K562 (cell line): ENCODE data around the gene SFI1. TPM values are rescaled to one million over a fixed set of nuclear protein-coding genes. Genes with fewer than 3 reads are reported as not detected.
A peak's percentile ranks its signal among the peaks of the same experiment; 100 is the strongest.

Source experiments
- CBFA2T3 ChIP-seq: fragments of 450-650 bp; IDR thresholded peaks from 2 replicates; pipeline ENCODE4 v1.6.1; 2017
- GTF3C2 ChIP-seq: IDR thresholded peaks from 3 replicates; pipeline ENCODE4 v1.6.1; 2011; ENCODE audit warnings: borderline replicate concordance, mild to moderate bottlenecking, moderate library complexity; ENCODE audit not compliant: insufficient read length; ENCODE audit errors: extremely low read depth
- NFIC ChIP-seq: fragments of 450-650 bp; IDR thresholded peaks from 2 replicates; pipeline ENCODE4 v1.6.1; 2017; ENCODE audit warnings: mild to moderate bottlenecking, inconsistent platforms
- SOX6 ChIP-seq: fragments of 450-650 bp; IDR thresholded peaks from 2 replicates; pipeline ENCODE4 v1.6.1; 2014; ENCODE audit warnings: mild to moderate bottlenecking
- ZEB2 ChIP-seq: fragments of 450-650 bp; IDR thresholded peaks from 2 replicates; pipeline ENCODE4 v1.6.1; 2016
- ZNF197 ChIP-seq: fragments of 200-800 bp; sonication (Bioruptor generic); IDR thresholded peaks from 2 replicates; pipeline ENCODE4 v1.6.1; 2016; ENCODE audit warnings: low read depth, missing genetic modification characterization, missing compliant biosample characterization
- polyA plus RNA-seq, 8 experiments: library from polyadenylated mRNA; depleted of rRNA in 4 of 8; stranded (reverse) in 5 of 8; unstranded in 3 of 8; fragments of >200 nt; fragmentation: Nextera tagmentation in 2 of 8; fragmentation: Illumina TruSeq in 1 of 8; extraction: Ambion mirVana in 2 of 8; extraction: Trizol in 1 of 8; gene quantifications; 2 replicates each; pipeline versions ENCODE4 v1.2.1 to v1.2.3, GENCODE V29; 2011 to 2014; ENCODE audit warnings: inconsistent platforms in 1 of 8, missing spikeins in 1 of 8
- total RNA-seq, 7 experiments: library from RNA; depleted of rRNA in 6 of 7; stranded (reverse); fragments of >200 nt in 6 of 7; fragmentation: Illumina TruSeq in 2 of 7; extraction: Trizol in 2 of 7; gene quantifications; 2 replicates each; pipeline versions ENCODE4 v1.2.1 to v1.2.3, GENCODE V29; 2011 to 2021; ENCODE audit warnings: low replicate concordance in 1 of 7
- TF ChIP-seq, protein P1 (sequence below): sonication (generic); formaldehyde crosslinking; IDR thresholded peaks from 2 replicates; pipeline ENCODE4 v1.8.0; 2022; ENCODE audit warnings: mild to moderate bottlenecking, missing genetic modification reagents
- TF ChIP-seq, protein P2 (sequence below), 2 experiments: fragments of 200-800 bp in 1 of 2; sonication (Bioruptor generic) in 1 of 2; sonication (generic) in 1 of 2; formaldehyde crosslinking in 1 of 2; IDR thresholded peaks in 1 of 2; conservative IDR thresholded peaks in 1 of 2; 2 replicates each; pipeline versions ENCODE4 v1.5.0 to v1.6.1; 2016 to 2020; ENCODE audit warnings: missing compliant biosample characterization in 1 of 2, missing genetic modification characterization in 1 of 2, missing genetic modification reagents in 1 of 2
- TF ChIP-seq, protein P3 (sequence below), 3 experiments: fragments of 200-800 bp in 1 of 3; fragments of 250-450 bp in 1 of 3; fragments of 450-650 bp in 1 of 3; sonication (Bioruptor Pico) in 1 of 3; sonication (Bioruptor generic) in 1 of 3; formaldehyde crosslinking in 1 of 3; IDR thresholded peaks; 2 replicates each; pipeline versions ENCODE4 v1.6.1 to v1.8.0; 2016 to 2022; ENCODE audit warnings: mild to moderate bottlenecking in 2 of 3, missing genetic modification characterization in 2 of 3, missing compliant biosample characterization in 1 of 3, moderate library complexity in 1 of 3
- TF ChIP-seq, protein P4 (sequence below): conservative IDR thresholded peaks from 2 replicates; pipeline ENCODE4 v1.6.1; 2011; ENCODE audit warnings: low read depth, mild to moderate bottlenecking, low read length; ENCODE audit not compliant: control insufficient read depth

SFI1 gene
- total and polyA plus RNA-seq, 9 of the 15 experiments (the other 6 are each of a cell fraction or from before 2014, with no cell fraction given), result 3.0 to 25.6 (median 14.1) TPM

- TF ChIP-seq, protein P1, sequence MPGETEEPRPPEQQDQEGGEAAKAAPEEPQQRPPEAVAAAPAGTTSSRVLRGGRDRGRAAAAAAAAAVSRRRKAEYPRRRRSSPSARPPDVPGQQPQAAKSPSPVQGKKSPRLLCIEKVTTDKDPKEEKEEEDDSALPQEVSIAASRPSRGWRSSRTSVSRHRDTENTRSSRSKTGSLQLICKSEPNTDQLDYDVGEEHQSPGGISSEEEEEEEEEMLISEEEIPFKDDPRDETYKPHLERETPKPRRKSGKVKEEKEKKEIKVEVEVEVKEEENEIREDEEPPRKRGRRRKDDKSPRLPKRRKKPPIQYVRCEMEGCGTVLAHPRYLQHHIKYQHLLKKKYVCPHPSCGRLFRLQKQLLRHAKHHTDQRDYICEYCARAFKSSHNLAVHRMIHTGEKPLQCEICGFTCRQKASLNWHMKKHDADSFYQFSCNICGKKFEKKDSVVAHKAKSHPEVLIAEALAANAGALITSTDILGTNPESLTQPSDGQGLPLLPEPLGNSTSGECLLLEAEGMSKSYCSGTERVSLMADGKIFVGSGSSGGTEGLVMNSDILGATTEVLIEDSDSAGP, result no peak
- peak; percentile 94 for TF ChIP-seq NFIC
- TF ChIP-seq, protein P2, sequence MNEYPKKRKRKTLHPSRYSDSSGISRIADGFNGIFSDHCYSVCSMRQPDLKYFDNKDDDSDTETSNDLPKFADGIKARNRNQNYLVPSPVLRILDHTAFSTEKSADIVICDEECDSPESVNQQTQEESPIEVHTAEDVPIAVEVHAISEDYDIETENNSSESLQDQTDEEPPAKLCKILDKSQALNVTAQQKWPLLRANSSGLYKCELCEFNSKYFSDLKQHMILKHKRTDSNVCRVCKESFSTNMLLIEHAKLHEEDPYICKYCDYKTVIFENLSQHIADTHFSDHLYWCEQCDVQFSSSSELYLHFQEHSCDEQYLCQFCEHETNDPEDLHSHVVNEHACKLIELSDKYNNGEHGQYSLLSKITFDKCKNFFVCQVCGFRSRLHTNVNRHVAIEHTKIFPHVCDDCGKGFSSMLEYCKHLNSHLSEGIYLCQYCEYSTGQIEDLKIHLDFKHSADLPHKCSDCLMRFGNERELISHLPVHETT (CRISPR knock-in tag; conservative IDR thresholded peaks at IDR 0.05 in 1 of 2, IDR thresholded peaks at IDR 0.05 in 1 of 2), result 0 out of 4 replicates have a peak, but pooled peaks of 1 of the 2 experiments have one; percentile 49
- peak; percentile 75 for TF ChIP-seq ZEB2
- peak; percentile 98 for TF ChIP-seq CBFA2T3
- TF ChIP-seq, protein P3, sequence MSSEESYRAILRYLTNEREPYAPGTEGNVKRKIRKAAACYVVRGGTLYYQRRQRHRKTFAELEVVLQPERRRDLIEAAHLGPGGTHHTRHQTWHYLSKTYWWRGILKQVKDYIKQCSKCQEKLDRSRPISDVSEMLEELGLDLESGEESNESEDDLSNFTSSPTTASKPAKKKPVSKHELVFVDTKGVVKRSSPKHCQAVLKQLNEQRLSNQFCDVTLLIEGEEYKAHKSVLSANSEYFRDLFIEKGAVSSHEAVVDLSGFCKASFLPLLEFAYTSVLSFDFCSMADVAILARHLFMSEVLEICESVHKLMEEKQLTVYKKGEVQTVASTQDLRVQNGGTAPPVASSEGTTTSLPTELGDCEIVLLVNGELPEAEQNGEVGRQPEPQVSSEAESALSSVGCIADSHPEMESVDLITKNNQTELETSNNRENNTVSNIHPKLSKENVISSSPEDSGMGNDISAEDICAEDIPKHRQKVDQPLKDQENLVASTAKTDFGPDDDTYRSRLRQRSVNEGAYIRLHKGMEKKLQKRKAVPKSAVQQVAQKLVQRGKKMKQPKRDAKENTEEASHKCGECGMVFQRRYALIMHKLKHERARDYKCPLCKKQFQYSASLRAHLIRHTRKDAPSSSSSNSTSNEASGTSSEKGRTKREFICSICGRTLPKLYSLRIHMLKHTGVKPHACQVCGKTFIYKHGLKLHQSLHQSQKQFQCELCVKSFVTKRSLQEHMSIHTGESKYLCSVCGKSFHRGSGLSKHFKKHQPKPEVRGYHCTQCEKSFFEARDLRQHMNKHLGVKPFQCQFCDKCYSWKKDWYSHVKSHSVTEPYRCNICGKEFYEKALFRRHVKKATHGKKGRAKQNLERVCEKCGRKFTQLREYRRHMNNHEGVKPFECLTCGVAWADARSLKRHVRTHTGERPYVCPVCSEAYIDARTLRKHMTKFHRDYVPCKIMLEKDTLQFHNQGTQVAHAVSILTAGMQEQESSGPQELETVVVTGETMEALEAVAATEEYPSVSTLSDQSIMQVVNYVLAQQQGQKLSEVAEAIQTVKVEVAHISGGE (CRISPR knock-in tag; IDR thresholded peaks at IDR 0.05), result peak in 1 of 3 experiments; percentile 65; a peak in 2 of 6 replicates
- no peak for TF ChIP-seq ZNF197 (CRISPR knock-in tag)
- TF ChIP-seq GTF3C2, result no peak
- TF ChIP-seq, protein P4, sequence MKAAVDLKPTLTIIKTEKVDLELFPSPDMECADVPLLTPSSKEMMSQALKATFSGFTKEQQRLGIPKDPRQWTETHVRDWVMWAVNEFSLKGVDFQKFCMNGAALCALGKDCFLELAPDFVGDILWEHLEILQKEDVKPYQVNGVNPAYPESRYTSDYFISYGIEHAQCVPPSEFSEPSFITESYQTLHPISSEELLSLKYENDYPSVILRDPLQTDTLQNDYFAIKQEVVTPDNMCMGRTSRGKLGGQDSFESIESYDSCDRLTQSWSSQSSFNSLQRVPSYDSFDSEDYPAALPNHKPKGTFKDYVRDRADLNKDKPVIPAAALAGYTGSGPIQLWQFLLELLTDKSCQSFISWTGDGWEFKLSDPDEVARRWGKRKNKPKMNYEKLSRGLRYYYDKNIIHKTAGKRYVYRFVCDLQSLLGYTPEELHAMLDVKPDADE, result 0 out of 2 replicates have a peak, but pooled peaks have one; percentile 40
- TF ChIP-seq SOX6, result peak; percentile 94
Observed at GRCh38 chr22:31626427-31627150, 130.3 kb downstream of the SFI1 start (continued).
